Measurements from ENCODE around the gene GLRB.

GLRB gene

DNA sequence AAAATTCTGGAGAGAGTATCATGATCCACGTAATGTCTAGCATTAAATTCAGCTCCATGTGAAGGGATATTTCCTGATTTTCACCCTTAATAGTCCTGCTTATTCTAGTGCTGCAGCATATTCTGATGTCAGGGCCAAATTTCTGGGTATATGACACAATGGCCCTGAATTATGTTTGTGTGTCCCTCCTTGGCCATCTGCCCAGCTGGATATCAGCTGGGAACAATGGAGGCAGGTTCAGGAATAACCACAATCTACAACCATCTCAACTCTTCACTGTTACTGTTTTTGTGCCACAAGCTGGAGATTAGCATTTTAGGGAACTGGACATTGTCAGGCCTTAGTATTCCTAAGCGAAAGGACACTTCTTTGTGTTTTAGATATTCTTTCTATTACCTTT lies 3.5 kb downstream of the GLRB start (continued):
- TF ChIP-seq OSR2 (tag by site-specific recombination; IDR thresholded peaks at IDR 0.05) (no peak), ZNF23 (tag by site-specific recombination; IDR thresholded peaks at IDR 0.05; ENCODE audit: borderline replicate concordance) (no peak), ZNF175 (tag by site-specific recombination; IDR thresholded peaks at IDR 0.05) (no peak), ZNF202 (tag by site-specific recombination; IDR thresholded peaks at IDR 0.05; ENCODE audit: borderline replicate concordance) (no peak), ZNF174 (tag by site-specific recombination; IDR thresholded peaks at IDR 0.05) (no peak), ZNF394 (tag by site-specific recombination; IDR thresholded peaks at IDR 0.05; ENCODE audit: borderline replicate concordance) (no peak)

DNA sequence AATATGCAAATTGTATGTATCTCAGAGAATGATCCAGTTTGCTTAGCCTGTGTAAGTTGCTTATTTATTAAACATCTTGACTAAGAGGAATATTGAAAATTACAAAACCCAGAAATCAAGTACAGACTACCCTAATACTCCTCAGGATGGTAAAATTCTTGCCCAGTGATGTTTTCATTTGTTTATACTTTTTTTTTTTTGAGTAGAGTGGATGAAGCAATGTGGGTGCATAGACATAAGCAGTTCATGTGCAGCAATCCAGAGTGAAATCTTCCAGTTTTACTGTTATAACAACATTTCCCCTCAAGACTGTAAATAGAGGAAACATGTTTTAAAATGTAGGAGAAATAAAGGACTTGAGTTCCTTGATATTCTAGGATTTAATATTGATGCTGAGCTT lies 4.7 kb downstream of the GLRB start:
- TF ChIP-seq ZBTB17 (tag by site-specific recombination; IDR thresholded peaks at IDR 0.05), result no peak
- TF ChIP-seq ZFP37 (tag by site-specific recombination; IDR thresholded peaks at IDR 0.05), result no peak
- no peak for TF ChIP-seq ZNF391 (tag by site-specific recombination; IDR thresholded peaks at IDR 0.05; ENCODE audit: borderline replicate concordance, low read depth)
- no peak for TF ChIP-seq ZSCAN16 (tag by site-specific recombination; IDR thresholded peaks at IDR 0.05)
- no peak for TF ChIP-seq ZNF561 (tag by site-specific recombination; IDR thresholded peaks at IDR 0.05; ENCODE audit: borderline replicate concordance)
- no peak for TF ChIP-seq ZNF660 (tag by site-specific recombination; IDR thresholded peaks at IDR 0.05)
- TF ChIP-seq ZNF174 (tag by site-specific recombination; IDR thresholded peaks at IDR 0.05), result no peak
- no peak for TF ChIP-seq ZNF350 (tag by site-specific recombination; IDR thresholded peaks at IDR 0.05)
- Histone ChIP-seq H3K4me1 (ENCODE audit: control insufficient read depth, insufficient read depth, low read length) (no peaks in the 10 kb centered on the region), H3K4me3 (ENCODE audit: low read depth, low read length) (no peak overlapping the region), H3K9me3 (ENCODE audit: control insufficient read depth, insufficient read depth, low read depth, low read length) (no peaks in the 10 kb centered on the region), H3K36me3 (ENCODE audit: control insufficient read depth in 2 of 2, insufficient read depth in 1 of 2, low read length in 2 of 2) (peaks cover 0 to 3% of the 10 kb centered on the region in 2 experiments; a peak in 2 of 3 replicates), H3K27ac (ENCODE audit: extremely low read depth, low read depth, low read length) (no peak overlapping the region)
- POLR2A ChIA-PET, result no interaction called here
- CTCF ChIA-PET, result interaction anchor here (0.7 kb wide), 1 partner anchor 9 kb away, joined by 3 read pairs; no protein-coding TSS in a partner anchor

DNA sequence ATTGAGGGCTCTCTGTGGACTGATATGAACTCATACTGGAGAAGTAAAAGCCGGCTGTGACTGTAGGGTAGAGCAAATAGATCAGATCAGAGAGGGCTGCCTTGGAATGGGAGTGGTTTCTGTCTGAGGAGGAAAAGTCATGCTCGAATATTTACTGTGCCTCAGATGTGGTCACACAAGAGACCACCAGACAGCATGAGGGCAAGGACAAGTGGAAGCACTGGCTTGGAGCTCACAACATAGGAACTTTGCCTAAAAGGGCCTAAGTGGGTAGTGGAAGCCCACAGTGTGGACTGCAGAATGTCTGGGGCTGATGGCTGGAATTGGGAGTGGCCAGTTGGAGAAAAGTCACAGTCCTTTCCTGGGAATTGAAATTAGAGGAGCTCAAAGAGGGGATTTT lies 19.8 kb downstream of the GLRB start:
- no peak overlapping the region for H3K27ac ChIP-seq (ENCODE audit: extremely low read depth, low read depth, low read length)
- POLR2A ChIA-PET, result no interaction called here
- H3K9me3 ChIP-seq (ENCODE audit: control insufficient read depth, insufficient read depth, low read depth, low read length), result no peaks in the 10 kb centered on the region
- H3K4me1 ChIP-seq (ENCODE audit: control insufficient read depth, insufficient read depth, low read length), result no peaks in the 10 kb centered on the region
- no peaks in the 10 kb centered on the region for H3K36me3 ChIP-seq (ENCODE audit: control insufficient read depth in 2 of 2, insufficient read depth in 1 of 2, low read length in 2 of 2)
- no peak overlapping the region for H3K4me3 ChIP-seq (ENCODE audit: low read depth, low read length)
- CTCF ChIA-PET, result interaction anchor here (0.6 to 1.1 kb wide), 2 partner anchors 20 to 1694 kb away, joined by 3 to 5 read pairs; partner anchors contain the start of gene GLRB
- TF ChIP-seq ZNF629 (tag by site-specific recombination; IDR thresholded peaks at IDR 0.05) (no peak), ZNF202 (tag by site-specific recombination; IDR thresholded peaks at IDR 0.05; ENCODE audit: borderline replicate concordance) (no peak), ZNF26 (tag by site-specific recombination; IDR thresholded peaks at IDR 0.05) (no peak), ZNF549 (tag by site-specific recombination; IDR thresholded peaks at IDR 0.05) (no peak)

- POLR2A ChIA-PET, result no interaction called here
Measured at GRCh38 chr4:157096439-157096838, 20.5 kb downstream of the GLRB start.

More at GRCh38 chr4:157096439-157096838, 20.5 kb downstream of the GLRB start:
- no peak for TF ChIP-seq ZNF223 (tag by site-specific recombination; IDR thresholded peaks at IDR 0.05)
- no peak for TF ChIP-seq ZNF354C (tag by site-specific recombination; IDR thresholded peaks at IDR 0.05; ENCODE audit: borderline replicate concordance, low read depth)
- TF ChIP-seq ZNF19 (tag by site-specific recombination; IDR thresholded peaks at IDR 0.05; ENCODE audit: low read depth), result no peak
- no peak for TF ChIP-seq ZNF433 (tag by site-specific recombination; IDR thresholded peaks at IDR 0.05; ENCODE audit: low read depth)
- no peak for TF ChIP-seq MZF1 (tag by site-specific recombination; IDR thresholded peaks at IDR 0.05; ENCODE audit: borderline replicate concordance)
- no peak for TF ChIP-seq ZNF677 (tag by site-specific recombination; IDR thresholded peaks at IDR 0.05)
- no peak for TF ChIP-seq MEIS1 (CRISPR knock-in tag; IDR thresholded peaks at IDR 0.05; ENCODE audit: borderline replicate concordance)
- no peak for TF ChIP-seq ZNF140 (tag by site-specific recombination; IDR thresholded peaks at IDR 0.05)
- no peak for TF ChIP-seq ZNF596 (tag by site-specific recombination; IDR thresholded peaks at IDR 0.05)
- no peak for TF ChIP-seq ZNF558 (tag by site-specific recombination; IDR thresholded peaks at IDR 0.05)
- TF ChIP-seq, protein P1, sequence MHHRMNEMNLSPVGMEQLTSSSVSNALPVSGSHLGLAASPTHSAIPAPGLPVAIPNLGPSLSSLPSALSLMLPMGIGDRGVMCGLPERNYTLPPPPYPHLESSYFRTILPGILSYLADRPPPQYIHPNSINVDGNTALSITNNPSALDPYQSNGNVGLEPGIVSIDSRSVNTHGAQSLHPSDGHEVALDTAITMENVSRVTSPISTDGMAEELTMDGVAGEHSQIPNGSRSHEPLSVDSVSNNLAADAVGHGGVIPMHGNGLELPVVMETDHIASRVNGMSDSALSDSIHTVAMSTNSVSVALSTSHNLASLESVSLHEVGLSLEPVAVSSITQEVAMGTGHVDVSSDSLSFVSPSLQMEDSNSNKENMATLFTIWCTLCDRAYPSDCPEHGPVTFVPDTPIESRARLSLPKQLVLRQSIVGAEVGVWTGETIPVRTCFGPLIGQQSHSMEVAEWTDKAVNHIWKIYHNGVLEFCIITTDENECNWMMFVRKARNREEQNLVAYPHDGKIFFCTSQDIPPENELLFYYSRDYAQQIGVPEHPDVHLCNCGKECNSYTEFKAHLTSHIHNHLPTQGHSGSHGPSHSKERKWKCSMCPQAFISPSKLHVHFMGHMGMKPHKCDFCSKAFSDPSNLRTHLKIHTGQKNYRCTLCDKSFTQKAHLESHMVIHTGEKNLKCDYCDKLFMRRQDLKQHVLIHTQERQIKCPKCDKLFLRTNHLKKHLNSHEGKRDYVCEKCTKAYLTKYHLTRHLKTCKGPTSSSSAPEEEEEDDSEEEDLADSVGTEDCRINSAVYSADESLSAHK (tag by site-specific recombination; IDR thresholded peaks at IDR 0.05), result no peak
- no peak for TF ChIP-seq ZNF26 (tag by site-specific recombination; IDR thresholded peaks at IDR 0.05)
- no peaks in the 10 kb centered on the region for H3K36me3 ChIP-seq (ENCODE audit: control insufficient read depth in 2 of 2, insufficient read depth in 1 of 2, low read length in 2 of 2)
- H3K4me3 ChIP-seq (ENCODE audit: low read depth, low read length), result no peak overlapping the region
- CTCF ChIA-PET, result no interaction called here
- H3K9me3 ChIP-seq (ENCODE audit: control insufficient read depth, insufficient read depth, low read depth, low read length), result no peaks in the 10 kb centered on the region
- H3K4me1 ChIP-seq (ENCODE audit: control insufficient read depth, insufficient read depth, low read length), result no peaks in the 10 kb centered on the region
- H3K27ac ChIP-seq (ENCODE audit: extremely low read depth, low read depth, low read length), result no peak overlapping the region

All from HEK293 (cell line).